Stimulated activated CD4-positive, alpha-beta T cell treated with anti-CD3 and anti-CD28 coated beads, Interleukin-15, amount 100 ng/mL, for 48 hours (primary cell): ENCODE measurements around the gene MSANTD1.

Experiments used
- DNase-seq, 2 donors: peaks; one replicate each; pipeline ENCODE4 v3.0.0-alpha.2; 2020; ENCODE audit warnings: low read depth in 2 of 2

Gene MSANTD1

GRCh38 chr4:3247399-3248177 is 1.4 kb upstream of the MSANTD1 start:
- DNase-seq = no peak

- no peak for DNase-seq
Observed at GRCh38 chr4:3248178-3248480, 830 bp upstream of the MSANTD1 start.

GRCh38 chr4:3249711-3250437 is 915 bp downstream of the MSANTD1 start:
- DNase-seq = no peak

GRCh38 chr4:3250438-3250955 is 1.5 kb downstream of the MSANTD1 start:
- DNase-seq = no peak

GRCh38 chr4:3250956-3251690 is 2.2 kb downstream of the MSANTD1 start:
- no peak for DNase-seq

GRCh38 chr4:3251691-3252479 is 2.9 kb downstream of the MSANTD1 start:
- DNase-seq = no peak

- DNase-seq = no peak
Observed at GRCh38 chr4:3252480-3252828, 3.5 kb downstream of the MSANTD1 start.

GRCh38 chr4:3252831-3253641 is 4.1 kb downstream of the MSANTD1 start:
- DNase-seq = no peak

GRCh38 chr4:3253808-3254207 is 4.8 kb downstream of the MSANTD1 start:
- DNase-seq = no peak

GRCh38 chr4:3254302-3255131 is 5.6 kb downstream of the MSANTD1 start:
- no peak for DNase-seq

GRCh38 chr4:3255611-3256186 is 6.7 kb downstream of the MSANTD1 start:
- DNase-seq = no peak

- DNase-seq = no peak
Observed at GRCh38 chr4:3256230-3257102, 7.5 kb downstream of the MSANTD1 start.

GRCh38 chr4:3257103-3257555 is 8.2 kb downstream of the MSANTD1 start:
- DNase-seq = no peak

GRCh38 chr4:3257556-3258482 is 8.9 kb downstream of the MSANTD1 start:
- no peak for DNase-seq

GRCh38 chr4:3261411-3262207 is 12.7 kb downstream of the MSANTD1 start:
- DNase-seq = no peak

- no peak for DNase-seq
Observed at GRCh38 chr4:3262208-3263052, 13.5 kb downstream of the MSANTD1 start.
